GM10847 (cell line): ENCODE data around the gene KCNJ9.

Experiments
- POLR2A ChIP-seq: IDR thresholded peaks from 2 replicates; pipeline ENCODE4 v1.6.1; 2011; ENCODE audit not compliant: insufficient read length; ENCODE audit errors: extremely low read depth

Gene KCNJ9

DNA sequence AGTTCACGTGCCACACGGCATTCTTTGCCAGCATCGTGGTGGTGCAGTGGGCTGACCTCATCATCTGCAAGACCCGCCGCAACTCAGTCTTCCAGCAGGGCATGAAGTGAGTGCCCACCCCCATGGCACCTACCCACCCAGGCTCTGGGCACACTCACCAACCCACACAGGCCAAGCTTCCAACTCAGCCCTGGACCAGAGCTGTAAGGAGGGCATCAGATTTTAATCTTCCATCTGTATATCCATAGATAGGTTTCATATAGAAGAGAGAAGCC is 55.5 kb downstream of the KCNJ9 start:
- no peak for TF ChIP-seq POLR2A

- no peak for TF ChIP-seq POLR2A
Measured at GRCh38 chr1:160137216-160137862, 56.0 kb downstream of the KCNJ9 start.

DNA sequence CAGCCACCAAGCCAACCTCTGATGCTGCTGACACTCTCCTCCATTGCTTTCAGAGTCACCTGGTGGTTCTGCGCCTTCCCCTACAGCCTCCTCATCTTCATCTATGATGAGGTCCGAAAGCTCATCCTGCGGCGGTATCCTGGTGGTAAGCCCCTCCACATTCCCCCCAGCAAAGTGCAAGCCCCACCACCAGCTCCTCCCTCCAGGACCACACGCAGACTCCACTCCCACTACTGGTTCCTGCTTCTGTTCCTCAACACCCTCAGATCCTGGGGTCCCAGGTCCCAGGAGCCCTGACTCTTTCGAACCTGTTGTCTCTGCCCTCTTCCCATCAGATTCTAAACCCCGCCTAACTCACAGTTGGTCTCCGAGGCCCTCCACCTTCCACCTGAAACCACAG is 58.5 kb downstream of the KCNJ9 start:
- TF ChIP-seq POLR2A: no peak
